ENCODE data around the gene MED15.
"Not testable (repeated sequence)": the region's sequence is repeated elsewhere in the genome, so short reads cannot be mapped to it uniquely, and the experiment has no call there.

DNA sequence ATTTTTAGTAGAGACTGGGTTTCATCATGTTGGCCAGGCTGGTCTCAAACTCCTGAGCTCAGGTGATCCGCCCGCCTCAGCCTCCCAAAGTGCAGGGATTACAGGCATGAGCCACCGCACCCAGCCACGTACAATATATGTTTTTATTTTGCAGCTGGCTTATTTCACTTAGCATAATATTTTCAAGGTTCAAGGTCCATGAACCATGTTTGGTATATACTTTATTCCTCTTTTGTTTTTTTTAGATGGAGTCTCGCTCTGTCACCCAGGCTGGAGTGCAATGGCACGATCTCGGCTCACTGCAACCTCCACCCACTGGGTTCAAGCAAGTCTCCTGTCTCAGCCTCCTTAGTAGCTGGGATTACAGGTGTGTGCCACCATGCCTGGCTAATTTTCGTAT is 31.5 kb downstream of the MED15 start:
- TF ChIP-seq RAD21 (conservative IDR thresholded peaks at IDR 0.05 in 1 of 2, IDR thresholded peaks at IDR 0.05 in 1 of 2); RFX5 (IDR thresholded peaks at IDR 0.05): not testable (repeated sequence)

Data from A549 (cell line).